Endothelial cell of umbilical vein (primary cell): Measurements from ENCODE around the gene FNDC8. TPM values are rescaled to one million over a fixed set of nuclear protein-coding genes. Genes with fewer than 3 reads are reported as not detected.
A peak's percentile ranks its signal among the peaks of the same experiment; 100 is the strongest.

ENCODE experiments used
- BruUV-seq: library from RNA; stranded (reverse); fragments of 400-500 nt; replicated peaks from 2 replicates; lab custom pipeline; 2021; lab: Mats Ljungman, UMichigan
- CTCF ChIA-PET: fragments of 300-600, 350-600 bp; sonication (Branson Sonifier 250); formaldehyde crosslinking; loops from one replicate; lab custom pipeline; 2021; ENCODE audit warnings: antibody characterized with exemption, inconsistent platforms; lab: Charles Lee
- POLR2A ChIA-PET: fragments of 300-600, 350-600 bp; sonication (Branson Sonifier 250); formaldehyde crosslinking; loops from one replicate; lab custom pipeline; 2021; ENCODE audit warnings: antibody characterized with exemption, inconsistent platforms; lab: Charles Lee
- DNase-seq: peaks from one replicate; pipeline ENCODE4 v3.0.0-alpha.2; 2011; ENCODE audit warnings: low read depth, low spot score
- FAIRE-seq: peaks from 2 replicates; lab custom pipeline; 2011; peaks lifted over from hg19 to GRCh38; lab: Jason Lieb, UNC
- H2AFZ ChIP-seq: 2 replicates; pipeline ENCODE4 v1.6.0; 2012; ENCODE audit warnings: low read depth, low read length, control low read depth, inconsistent platforms
- H3K27ac ChIP-seq: 2 replicates; pipeline ENCODE4 v1.5.1; 2011; ENCODE audit warnings: low read depth, mild to moderate bottlenecking, control low read depth, low read length, moderate library complexity; ENCODE audit not compliant: insufficient read depth
- H3K27me3 ChIP-seq, 2 experiments: 2 replicates each; pipeline versions ENCODE4 v1.6.0 to v1.6.1; 2011; ENCODE audit warnings: low read length in 2 of 2, mixed read lengths in 1 of 2; ENCODE audit not compliant: control insufficient read depth in 2 of 2, insufficient read depth in 2 of 2
- H3K36me3 ChIP-seq, 2 experiments: 2 replicates in 1 of 2; 3 replicates in 1 of 2; pipeline ENCODE4 v1.5.1; 2011; ENCODE audit warnings: low read length in 2 of 2, mild to moderate bottlenecking in 1 of 2, moderate library complexity in 1 of 2; ENCODE audit not compliant: control insufficient read depth in 2 of 2, insufficient read depth in 2 of 2; ENCODE audit errors: extremely low read depth in 1 of 2
- H3K4me1 ChIP-seq: 3 replicates; pipeline ENCODE4 v1.5.1; 2011; ENCODE audit warnings: mild to moderate bottlenecking, low read length; ENCODE audit not compliant: control insufficient read depth, insufficient read depth; ENCODE audit errors: extremely low read depth
- H3K4me2 ChIP-seq: 2 replicates; pipeline ENCODE4 v1.6.1; 2011; ENCODE audit warnings: low read length, control low read depth, mixed read lengths; ENCODE audit not compliant: insufficient read depth
- H3K4me3 ChIP-seq, 3 experiments: fragments of 200-600 bp in 1 of 3; sonication (generic), shearing (Covaris generic) in 1 of 3; replicated peaks in 1 of 3; 2 replicates each; pipeline ENCODE4 v1.5.1; 2011 to 2016; ENCODE audit warnings: control low read depth in 3 of 3, low read length in 3 of 3, mild to moderate bottlenecking in 2 of 3, inconsistent platforms in 1 of 3, low read depth in 1 of 3, moderate library complexity in 1 of 3; ENCODE audit not compliant: insufficient read depth in 1 of 3
- H3K79me2 ChIP-seq: 2 replicates; pipeline ENCODE4 v1.6.0; 2012; ENCODE audit warnings: low read length, inconsistent platforms; ENCODE audit not compliant: control insufficient read depth, insufficient read depth
- H3K9ac ChIP-seq: replicated peaks from 2 replicates; pipeline ENCODE3; 2011; ENCODE audit warnings: low read length, control low read depth; ENCODE audit not compliant: insufficient read depth; ENCODE audit errors: extremely low read depth
- H3K9me1 ChIP-seq: replicated peaks from 3 replicates; pipeline ENCODE4 v1.6.0; 2011; ENCODE audit warnings: mild to moderate bottlenecking, low read length; ENCODE audit not compliant: control insufficient read depth, insufficient read depth; ENCODE audit errors: extremely low read depth
- H3K9me3 ChIP-seq: replicated peaks from 2 replicates; pipeline ENCODE4 v1.5.1; 2012; ENCODE audit warnings: low read length, inconsistent platforms; ENCODE audit not compliant: control insufficient read depth, insufficient read depth
- H4K20me1 ChIP-seq: replicated peaks from 2 replicates; pipeline ENCODE3; 2011; ENCODE audit warnings: mild to moderate bottlenecking, low read length; ENCODE audit not compliant: control insufficient read depth, insufficient read depth; ENCODE audit errors: extremely low read depth
- EZH2 ChIP-seq: IDR thresholded peaks from 2 replicates; pipeline ENCODE4 v1.6.1; 2012; ENCODE audit warnings: borderline replicate concordance, low read depth, mild to moderate bottlenecking, moderate library complexity, low read length, inconsistent platforms; ENCODE audit not compliant: severe bottlenecking
- GATA2 ChIP-seq: IDR thresholded peaks from 2 replicates; pipeline ENCODE4 v1.7.0; 2011; ENCODE audit warnings: low read depth, mild to moderate bottlenecking, moderate library complexity, mixed read lengths, low read length; ENCODE audit not compliant: insufficient read length, insufficient read depth
- JUN ChIP-seq: IDR thresholded peaks from 2 replicates; pipeline ENCODE4 v1.6.1; 2011; ENCODE audit warnings: borderline replicate concordance, low read depth; ENCODE audit not compliant: insufficient read length, insufficient read depth
- POLR2A ChIP-seq: IDR thresholded peaks from 2 replicates; pipeline ENCODE4 v1.6.1; 2012; ENCODE audit warnings: low read depth, mild to moderate bottlenecking, control low read depth, low read length
- POLR2AphosphoS5 ChIP-seq: IDR thresholded peaks from 2 replicates; pipeline ENCODE4 v1.6.1; 2012; ENCODE audit warnings: low read depth, mild to moderate bottlenecking, control low read depth, low read length, moderate library complexity; ENCODE audit not compliant: insufficient read depth
- dilution Hi-C: fragments of 300-500 bp; cut with MboI; formaldehyde crosslinking; loops from one replicate; pipeline ENCODE4 v1.15.0; 2019; ENCODE audit warnings: low sequenced_read_pairs; ENCODE audit not compliant: extremely low pct_ligation_motif_present
- intact Hi-C: fragments of 100-400 bp; cut with micrococcal nuclease; formaldehyde crosslinking; loops from one replicate; pipeline ENCODE4 v1.10.0; 2022
- polyA plus RNA-seq, 4 experiments: library from polyadenylated mRNA; depleted of rRNA in 3 of 4; stranded (reverse) in 3 of 4; unstranded in 1 of 4; fragments of >200 nt; gene quantifications; 2 replicates each; pipeline versions ENCODE4 v1.2.1 to v1.2.3, GENCODE V29; 2011 to 2012; ENCODE audit warnings: missing spikeins in 1 of 4
- total RNA-seq: library from RNA; stranded (reverse); gene quantifications from 2 replicates; pipeline ENCODE4 v1.2.3, GENCODE V29; 2021
- TF ChIP-seq, protein P1 (sequence below): IDR thresholded peaks from 2 replicates; pipeline ENCODE4 v1.6.1; 2011; ENCODE audit not compliant: insufficient read depth, insufficient read length
- TF ChIP-seq, protein P2 (sequence below), 2 donors: IDR thresholded peaks; 1 replicate in 1 of 2; 2 replicates in 1 of 2; pipeline ENCODE4 v1.5.1; 2011; ENCODE audit warnings: low read length in 2 of 2, mild to moderate bottlenecking in 2 of 2, moderate library complexity in 2 of 2, control low read depth in 1 of 2, inconsistent platforms in 1 of 2, low read depth in 1 of 2; ENCODE audit not compliant: insufficient read depth in 1 of 2; ENCODE audit errors: extremely low read depth in 1 of 2

The FNDC8 gene
- total and polyA plus RNA-seq, 2 donors (not counting 3 experiments of a cell fraction or from before 2014, with no cell fraction given): not detected

DNA sequence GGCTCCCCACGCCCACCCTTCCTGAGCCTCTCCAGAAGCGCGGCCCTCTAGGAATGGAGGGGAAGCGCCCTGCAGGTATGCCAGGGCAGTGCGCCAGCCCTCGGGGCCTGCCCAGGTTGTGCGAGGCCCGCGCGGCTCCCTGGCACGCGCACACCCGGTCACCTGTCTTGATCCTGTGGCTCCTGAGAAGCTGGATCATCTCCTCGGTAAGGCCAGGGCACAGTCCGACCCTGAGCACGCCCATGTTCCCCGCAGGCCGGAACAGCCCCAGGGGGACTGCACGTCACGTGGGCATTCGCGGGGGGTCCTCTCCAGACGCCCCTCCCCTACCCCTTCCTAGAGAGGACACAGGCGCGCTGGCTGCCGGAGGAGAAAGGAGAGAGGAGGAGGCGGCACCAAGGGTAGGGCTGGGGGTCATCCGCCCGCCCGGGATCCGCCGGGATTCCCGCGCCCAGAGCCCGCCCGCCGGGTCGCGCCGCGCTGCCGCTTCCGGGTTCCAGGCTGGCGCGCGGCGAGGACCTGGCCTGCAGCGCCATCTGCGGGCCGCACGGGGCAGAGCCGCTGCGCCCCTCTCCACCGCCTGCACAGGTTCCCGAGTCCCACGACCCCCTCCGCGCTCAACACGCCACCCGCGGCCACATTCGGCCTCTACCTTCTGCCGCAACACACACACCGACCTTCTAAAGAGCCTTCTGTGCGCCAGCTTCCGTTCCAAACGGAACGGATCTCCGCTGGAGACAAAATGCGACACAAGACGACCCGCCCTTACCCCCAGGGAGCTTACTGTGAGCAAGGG lies 1.8 kb upstream of the FNDC8 start, which contains the start of gene RAD51D:
Gene RAD51D, minus strand, starts transcription at position 491 of the 796 bp plus-strand sequence. Its CDS starts 247 bp downstream, at position 244.
- H3K9me3 ChIP-seq: no peaks in the 10 kb centered on the region
- ChIA-PET POLR2A (interaction anchor here (1.0 to 1.2 kb wide), 2 partner anchors 139 to 735 kb away, joined by 3 read pairs; partner anchors contain the start of gene LIG3), CTCF (interaction anchor here (0.6 to 6.0 kb wide), 22 partner anchors 11 to 707 kb away, joined by 3 to 100 read pairs (median 6); no protein-coding TSS in a partner anchor)
- peaks cover 13% of the 10 kb centered on the region for H3K4me1 ChIP-seq
- peak within 1 kb of the TSS; percentile 56 for H3K27ac ChIP-seq
- TF ChIP-seq, protein P1, sequence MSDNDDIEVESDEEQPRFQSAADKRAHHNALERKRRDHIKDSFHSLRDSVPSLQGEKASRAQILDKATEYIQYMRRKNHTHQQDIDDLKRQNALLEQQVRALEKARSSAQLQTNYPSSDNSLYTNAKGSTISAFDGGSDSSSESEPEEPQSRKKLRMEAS: peak; percentile 39
- TF ChIP-seq JUN (no peak), POLR2AphosphoS5 (peak; percentile 84), POLR2A (peak; percentile 65), EZH2 (no peak), GATA2 (no peak)
- TF ChIP-seq, protein P2, sequence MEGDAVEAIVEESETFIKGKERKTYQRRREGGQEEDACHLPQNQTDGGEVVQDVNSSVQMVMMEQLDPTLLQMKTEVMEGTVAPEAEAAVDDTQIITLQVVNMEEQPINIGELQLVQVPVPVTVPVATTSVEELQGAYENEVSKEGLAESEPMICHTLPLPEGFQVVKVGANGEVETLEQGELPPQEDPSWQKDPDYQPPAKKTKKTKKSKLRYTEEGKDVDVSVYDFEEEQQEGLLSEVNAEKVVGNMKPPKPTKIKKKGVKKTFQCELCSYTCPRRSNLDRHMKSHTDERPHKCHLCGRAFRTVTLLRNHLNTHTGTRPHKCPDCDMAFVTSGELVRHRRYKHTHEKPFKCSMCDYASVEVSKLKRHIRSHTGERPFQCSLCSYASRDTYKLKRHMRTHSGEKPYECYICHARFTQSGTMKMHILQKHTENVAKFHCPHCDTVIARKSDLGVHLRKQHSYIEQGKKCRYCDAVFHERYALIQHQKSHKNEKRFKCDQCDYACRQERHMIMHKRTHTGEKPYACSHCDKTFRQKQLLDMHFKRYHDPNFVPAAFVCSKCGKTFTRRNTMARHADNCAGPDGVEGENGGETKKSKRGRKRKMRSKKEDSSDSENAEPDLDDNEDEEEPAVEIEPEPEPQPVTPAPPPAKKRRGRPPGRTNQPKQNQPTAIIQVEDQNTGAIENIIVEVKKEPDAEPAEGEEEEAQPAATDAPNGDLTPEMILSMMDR (IDR thresholded peaks at IDR 0.05; ENCODE audit: extremely low read depth in 1 of 2, insufficient read depth in 1 of 2, low read depth in 1 of 2, low read length in 2 of 2): peak; percentile 89 to 95
- FAIRE-seq (peak; percentile 66), DNase-seq (peak; percentile 75)
- H3K4me3 ChIP-seq: peak within 1 kb of the TSS; percentile 39 to 83 (median 45)
- H3K9me1 ChIP-seq: no peaks in the 10 kb centered on the region
- dilution Hi-C loops: loop anchor here (25.0 kb wide), 1 partner anchor 132 kb away; the partner anchor contains the start of gene LIG3
- H3K4me2 ChIP-seq: peak within 1 kb of the TSS; percentile 71
- H3K27me3 ChIP-seq: no peaks in the 10 kb centered on the region
- intact Hi-C loops: loop anchor here (1.0 to 2.0 kb wide), 7 partner anchors 30 to 699 kb away; partner anchors contain the start of gene RFFL
- no peaks in the 10 kb centered on the region for H3K36me3 ChIP-seq
- peaks cover 5% of the 10 kb centered on the region for H3K79me2 ChIP-seq
- TSS peak; percentile 48 for BruUV-seq
- H2AFZ ChIP-seq: peak within 1 kb of the TSS; percentile 95
- peak within 1 kb of the TSS; percentile 84 for H3K9ac ChIP-seq
- no peaks in the 10 kb centered on the region for H4K20me1 ChIP-seq
